H1 (cell line): ENCODE results near the gene GATA1. TPM values are rescaled to one million over a fixed set of nuclear protein-coding genes. Genes with fewer than 3 reads are reported as not detected.

Experiments used
- CTCF ChIA-PET: fragments of 300-600 bp; sonication (Branson Sonifier 250); formaldehyde crosslinking; loops from one replicate; lab custom pipeline; 2021; ENCODE audit not compliant: partially characterized antibody; lab: Charles Lee
- POLR2A ChIA-PET: fragments of 300-600 bp; sonication (Branson Sonifier 250); formaldehyde crosslinking; loops from one replicate; lab custom pipeline; 2021; ENCODE audit warnings: inconsistent platforms; ENCODE audit not compliant: partially characterized antibody; lab: Charles Lee
- DNase-seq, 2 experiments: peaks; one replicate each; pipeline versions ENCODE4 v3.0.0 to v3.0.0-alpha.2; 2010 to 2022; ENCODE audit warnings: low spot score in 2 of 2, low read depth in 1 of 2, mixed read lengths in 1 of 2
- FAIRE-seq: peaks from 2 replicates; lab custom pipeline; 2011; peaks lifted over from hg19 to GRCh38; lab: Jason Lieb, UNC
- H2AFZ ChIP-seq: 2 replicates; pipeline ENCODE4 v1.8.1; 2012; ENCODE audit warnings: low read length, inconsistent platforms
- H2AK5ac ChIP-seq: 2 replicates; pipeline ENCODE4 v1.6.1; 2013; ENCODE audit warnings: low read depth, low read length
- H2BK120ac ChIP-seq: replicated peaks from 2 replicates; pipeline ENCODE3; 2013; ENCODE audit warnings: low read depth, low read length, inconsistent platforms
- H2BK12ac ChIP-seq: 2 replicates; pipeline ENCODE4 v1.6.1; 2013; ENCODE audit warnings: low read depth, low read length
- H2BK15ac ChIP-seq: 2 replicates; pipeline ENCODE4 v1.6.1; 2013; ENCODE audit warnings: low read length
- H2BK20ac ChIP-seq: 2 replicates; pipeline ENCODE4 v1.6.1; 2013; ENCODE audit warnings: low read length
- H2BK5ac ChIP-seq: 2 replicates; pipeline ENCODE4 v1.6.1; 2013; ENCODE audit warnings: low read depth, low read length
- H3K14ac ChIP-seq: 2 replicates; pipeline ENCODE4 v1.6.1; 2013; ENCODE audit warnings: inconsistent platforms; ENCODE audit not compliant: insufficient read length
- H3K18ac ChIP-seq: 2 replicates; pipeline ENCODE4 v1.6.1; 2013; ENCODE audit warnings: low read length; ENCODE audit errors: extremely low read depth
- H3K23ac ChIP-seq: 2 replicates; pipeline ENCODE4 v1.6.1; 2013; ENCODE audit warnings: inconsistent platforms; ENCODE audit not compliant: insufficient read length
- H3K23me2 ChIP-seq: 2 replicates; pipeline ENCODE4 v1.6.1; 2013; ENCODE audit warnings: low read depth, low read length
- H3K27ac ChIP-seq: 2 replicates; pipeline ENCODE4 v1.6.1; 2011; ENCODE audit warnings: low read depth, low read length, inconsistent platforms
- H3K27me3 ChIP-seq, 4 experiments: replicated peaks in 1 of 4; 1 replicate in 1 of 4; 2 replicates in 3 of 4; pipeline versions ENCODE4 v1.6.1 to v1.8.1; 2011 to 2013; ENCODE audit warnings: low read length in 3 of 4, mild to moderate bottlenecking in 3 of 4, inconsistent platforms in 2 of 4, mixed read lengths in 2 of 4, moderate library complexity in 1 of 4; ENCODE audit not compliant: control insufficient read depth in 3 of 4, insufficient read depth in 3 of 4; ENCODE audit errors: extremely low read depth in 1 of 4
- H3K36me3 ChIP-seq, 4 experiments: 2 replicates each; pipeline versions ENCODE4 v1.6.1 to v1.8.1; 2011 to 2013; ENCODE audit warnings: mild to moderate bottlenecking in 4 of 4, low read length in 3 of 4, moderate library complexity in 2 of 4, control low read depth in 1 of 4, inconsistent platforms in 1 of 4; ENCODE audit not compliant: insufficient read depth in 4 of 4, control insufficient read depth in 2 of 4
- H3K4ac ChIP-seq: replicated peaks from 2 replicates; pipeline ENCODE3; 2013; ENCODE audit warnings: low read length, low read depth, mixed read lengths, inconsistent platforms; ENCODE audit not compliant: insufficient read length
- H3K4me1 ChIP-seq, 4 experiments: replicated peaks in 1 of 4; 1 replicate in 1 of 4; 2 replicates in 3 of 4; pipeline versions ENCODE4 v1.6.1 to v1.8.1; 2011 to 2013; ENCODE audit warnings: low read length in 3 of 4, inconsistent platforms in 2 of 4, mixed read lengths in 1 of 4; ENCODE audit not compliant: insufficient read depth in 4 of 4, control insufficient read depth in 3 of 4
- H3K4me2 ChIP-seq, 2 experiments: 2 replicates each; pipeline versions ENCODE4 v1.6.1 to v1.8.1; 2011 to 2013; ENCODE audit warnings: low read depth in 2 of 2, low read length in 2 of 2, control low read depth in 1 of 2, inconsistent platforms in 1 of 2, mild to moderate bottlenecking in 1 of 2; ENCODE audit not compliant: insufficient read depth in 1 of 2
- H3K4me3 ChIP-seq, 4 experiments: fragments of 200-600, 300-600 bp in 1 of 4; sonication (generic), shearing (Covaris generic), sonication (Bioruptor Twin) in 1 of 4; 2 replicates each; pipeline versions ENCODE4 v1.5.1 to v1.8.1; 2011 to 2016; ENCODE audit warnings: low read length in 4 of 4, low read depth in 3 of 4, control low read depth in 2 of 4, inconsistent platforms in 2 of 4, mild to moderate bottlenecking in 2 of 4, mixed read lengths in 1 of 4, moderate library complexity in 1 of 4; ENCODE audit not compliant: insufficient read depth in 2 of 4; ENCODE audit errors: extremely low read depth in 1 of 4
- H3K56ac ChIP-seq: replicated peaks from 2 replicates; pipeline ENCODE3; 2013; ENCODE audit warnings: low read depth, mild to moderate bottlenecking, mixed read lengths, low read length, inconsistent platforms; ENCODE audit not compliant: insufficient read length
- H3K79me1 ChIP-seq: 2 replicates; pipeline ENCODE4 v1.6.1; 2013; ENCODE audit warnings: low read depth, low read length, control low read depth
- H3K79me2 ChIP-seq, 2 experiments: 2 replicates each; pipeline versions ENCODE4 v1.6.1 to v1.8.1; 2012 to 2013; ENCODE audit warnings: low read length in 2 of 2, mild to moderate bottlenecking in 2 of 2, inconsistent platforms in 1 of 2; ENCODE audit not compliant: insufficient read depth in 2 of 2, control insufficient read depth in 1 of 2
- H3K9ac ChIP-seq, 4 experiments: replicated peaks in 1 of 4; 1 replicate in 1 of 4; 2 replicates in 3 of 4; pipeline versions ENCODE4 v1.6.1 to v1.8.1; 2011 to 2013; ENCODE audit warnings: low read depth in 3 of 4, low read length in 3 of 4, control low read depth in 2 of 4, mild to moderate bottlenecking in 2 of 4, moderate library complexity in 2 of 4, inconsistent platforms in 1 of 4; ENCODE audit errors: extremely low read depth in 1 of 4
- H3K9me3 ChIP-seq, 2 experiments: 2 replicates each; pipeline versions ENCODE4 v1.6.1 to v1.8.1; 2012 to 2013; ENCODE audit warnings: mild to moderate bottlenecking in 2 of 2, moderate library complexity in 2 of 2, control low read depth in 1 of 2, inconsistent platforms in 1 of 2, low read depth in 1 of 2, low read length in 1 of 2, mixed read lengths in 1 of 2; ENCODE audit not compliant: insufficient read depth in 2 of 2
- H4K20me1 ChIP-seq, 2 experiments: replicated peaks in 1 of 2; 2 replicates each; pipeline versions ENCODE3 to v1.8.1; 2011 to 2013; ENCODE audit warnings: inconsistent platforms in 2 of 2, low read length in 2 of 2, mild to moderate bottlenecking in 1 of 2; ENCODE audit not compliant: insufficient read depth in 2 of 2, control insufficient read depth in 1 of 2
- H4K5ac ChIP-seq: 2 replicates; pipeline ENCODE4 v1.6.1; 2013; ENCODE audit warnings: low read length, low read depth, mixed read lengths, inconsistent platforms; ENCODE audit not compliant: insufficient read length
- H4K8ac ChIP-seq: 2 replicates; pipeline ENCODE4 v1.8.0; 2013; ENCODE audit warnings: mild to moderate bottlenecking, moderate library complexity, low read length, inconsistent platforms; ENCODE audit not compliant: insufficient read depth; ENCODE audit errors: extremely low read depth
- H4K91ac ChIP-seq: replicated peaks from 2 replicates; pipeline ENCODE3; 2013; ENCODE audit warnings: low read length, mixed read lengths, inconsistent platforms; ENCODE audit not compliant: insufficient read length
- BACH1 ChIP-seq: IDR thresholded peaks from 2 replicates; pipeline ENCODE4 v1.6.1; 2012; ENCODE audit warnings: low read length, improper control_type of control experiment
- CEBPB ChIP-seq: IDR thresholded peaks from 2 replicates; pipeline ENCODE4 v1.6.1; 2012; ENCODE audit warnings: low read depth, low read length
- CHD1 ChIP-seq: IDR thresholded peaks from 2 replicates; pipeline ENCODE4 v1.6.1; 2012; ENCODE audit warnings: low read depth, low read length, improper control_type of control experiment
- CHD2 ChIP-seq: IDR thresholded peaks from 2 replicates; pipeline ENCODE4 v1.6.1; 2012; ENCODE audit warnings: low read length, improper control_type of control experiment
- MAX ChIP-seq: IDR thresholded peaks from 2 replicates; pipeline ENCODE4 v1.6.1; 2012; ENCODE audit warnings: inconsistent platforms
- SIRT6 ChIP-seq: IDR thresholded peaks from one replicate; pipeline ENCODE4 v1.7.1; 2012; ENCODE audit warnings: low read length, inconsistent platforms
- TBP ChIP-seq: IDR thresholded peaks from 2 replicates; pipeline ENCODE4 v1.6.1; 2011; ENCODE audit warnings: low read depth, low read length, improper control_type of control experiment
- WGBS, 2 experiments: shearing (Covaris generic) in 1 of 2; methylation state at CpG; one replicate each; pipeline versions ENCODE4 v1.1.6 to v1.1.7; 2013 to 2015; ENCODE audit warnings: low lambda C conversion rate in 2 of 2, mixed read lengths in 2 of 2, inconsistent platforms in 1 of 2, low coverage in 1 of 2, missing lambda C conversion rate in 1 of 2; ENCODE audit not compliant: insufficient replicate concordance in 2 of 2, insufficient coverage in 1 of 2, insufficient read length in 1 of 2; ENCODE audit errors: extremely low coverage in 1 of 2, missing lambda C conversion rate in 1 of 2; 5-methylcytosine and 5-hydroxymethylcytosine counted together
- polyA plus RNA-seq, 7 experiments: library from polyadenylated mRNA; depleted of rRNA in 3 of 7; stranded (reverse) in 5 of 7; unstranded in 2 of 7; fragments of >200 nt in 5 of 7; fragments of 200-250 nt in 2 of 7; gene quantifications; 1 replicate in 5 of 7; 2 replicates in 1 of 7; 4 replicates in 1 of 7; pipeline versions ENCODE4 v1.2.1 to v1.2.3, GENCODE V29; 2011 to 2013; ENCODE audit warnings: missing spikeins in 2 of 7, mixed read lengths in 2 of 7
- total RNA-seq: library from RNA; stranded (reverse); fragmentation: NEBNext Ultra II Directional; extraction: Animal tissue kit (Norgen Biotek cat#: 25700); gene quantifications from 2 replicates; pipeline ENCODE4 v1.2.1, GENCODE V29; 2021

Gene GATA1
- total and polyA plus RNA-seq, 2 of the 8 experiments (the other 6 are each of a cell fraction or from before 2014, with no cell fraction given), result 0.05 TPM; not detected in 1

- POLR2A ChIA-PET, result no interaction called here
- Histone ChIP-seq H3K4me3 (no peak overlapping the region), H4K20me1 (no peaks in the 10 kb centered on the region), H2AFZ (no peak overlapping the region), H3K4me2 (no peak overlapping the region), H3K27ac (no peak overlapping the region), H3K36me3 (no peaks in the 10 kb centered on the region), H3K23ac (no peak overlapping the region), H2BK15ac (no peak overlapping the region), H2BK5ac (no peak overlapping the region), H3K79me1 (no peaks in the 10 kb centered on the region), H3K56ac (no peak overlapping the region), H3K4ac (no peak overlapping the region), H4K5ac (no peak overlapping the region), H2BK20ac (no peak overlapping the region), H2BK12ac (no peak overlapping the region), H3K9me3 (no peaks in the 10 kb centered on the region), H3K4me1 (no peaks in the 10 kb centered on the region), H3K18ac (no peak overlapping the region), H3K14ac (no peak overlapping the region), H3K23me2 (no peaks in the 10 kb centered on the region), H4K8ac (no peak overlapping the region), H3K27me3 (no peaks in the 10 kb centered on the region), H4K91ac (no peak overlapping the region), H2AK5ac (no peak overlapping the region), H3K9ac (no peak overlapping the region), H2BK120ac (no peak overlapping the region), H3K79me2 (no peaks in the 10 kb centered on the region)
- no peak for FAIRE-seq
- CTCF ChIA-PET, result no interaction called here
- no peak for TF ChIP-seq TBP
- TF ChIP-seq CHD1, result no peak
- TF ChIP-seq SIRT6, result no peak
- no peak for TF ChIP-seq MAX
- no peak for TF ChIP-seq CEBPB
- TF ChIP-seq CHD2, result no peak
- TF ChIP-seq BACH1, result no peak
- DNase-seq, result no peak
- 80% methylated on average over 7 of the region's 8 CpGs; no CpG with 5 or more reads in 1 of the 2 experiments for WGBS, 2 experiments
These were observed 32.2 kb upstream of the GATA1 start for GRCh38 chrX:48754238-48754637.
